Keratinocyte (primary cell): ENCODE results near the gene SYNJ1.

Experiments
- CTCF ChIP-seq, 3 experiments: IDR thresholded peaks in 1 of 3; conservative IDR thresholded peaks in 1 of 3; optimal IDR thresholded peaks in 1 of 3; 2 replicates in 2 of 3; 3 replicates in 1 of 3; pipeline versions ENCODE3 to v1.5.1; 2011; ENCODE audit warnings: low read length in 3 of 3, mild to moderate bottlenecking in 3 of 3, moderate library complexity in 2 of 3, control low read depth in 1 of 3, inconsistent platforms in 1 of 3; ENCODE audit not compliant: insufficient read depth in 2 of 3; ENCODE audit errors: extremely low read depth in 1 of 3
- EZH2 ChIP-seq: IDR thresholded peaks from one replicate; pipeline ENCODE4 v1.6.1; 2012; ENCODE audit warnings: inconsistent platforms, mild to moderate bottlenecking, low read length, moderate library complexity

GRCh38 chr21:32587651-32588050 is 140.2 kb downstream of the SYNJ1 start:
- no peak for TF ChIP-seq CTCF (optimal IDR thresholded peaks at IDR 0.05 in 1 of 3, IDR thresholded peaks at IDR 0.05 in 1 of 3, conservative IDR thresholded peaks at IDR 0.05 in 1 of 3; ENCODE audit: extremely low read depth in 1 of 3, insufficient read depth in 2 of 3, low read length in 3 of 3)
- TF ChIP-seq EZH2, result no peak
